Embryonic facial prominence (tissue), 1 donor: ENCODE data around the gene NEK1.
A peak's percentile ranks its signal among the peaks of the same experiment; 100 is the strongest.
"Not testable (repeated sequence)": the region's sequence is repeated elsewhere in the genome, so short reads cannot be mapped to it uniquely, and the experiment has no call there.

Experiments used
- DNase-seq: peaks from one replicate; pipeline ENCODE4 v3.0.0-alpha.2; 2016; ENCODE audit errors: extremely low spot score

The NEK1 gene

DNA sequence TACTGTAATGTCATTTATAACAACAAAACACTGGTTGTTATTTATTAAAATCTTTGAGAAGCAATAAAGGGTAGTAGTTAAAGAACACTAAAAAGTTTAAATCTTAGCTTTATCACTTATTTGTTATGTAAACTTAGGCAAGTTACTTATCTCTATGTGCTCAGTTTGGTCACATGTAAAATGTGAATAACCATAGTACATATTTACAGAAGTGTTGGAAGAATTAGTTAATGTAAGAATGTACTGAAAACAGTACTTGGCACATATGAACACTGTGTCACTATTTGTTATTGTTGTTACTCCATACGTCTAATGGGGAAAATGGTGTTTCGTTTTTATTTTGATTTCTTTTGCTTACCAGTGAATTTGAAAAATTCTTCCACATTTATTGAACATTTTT is 9.1 kb downstream of the NEK1 start:
- DNase-seq: no peak

DNA sequence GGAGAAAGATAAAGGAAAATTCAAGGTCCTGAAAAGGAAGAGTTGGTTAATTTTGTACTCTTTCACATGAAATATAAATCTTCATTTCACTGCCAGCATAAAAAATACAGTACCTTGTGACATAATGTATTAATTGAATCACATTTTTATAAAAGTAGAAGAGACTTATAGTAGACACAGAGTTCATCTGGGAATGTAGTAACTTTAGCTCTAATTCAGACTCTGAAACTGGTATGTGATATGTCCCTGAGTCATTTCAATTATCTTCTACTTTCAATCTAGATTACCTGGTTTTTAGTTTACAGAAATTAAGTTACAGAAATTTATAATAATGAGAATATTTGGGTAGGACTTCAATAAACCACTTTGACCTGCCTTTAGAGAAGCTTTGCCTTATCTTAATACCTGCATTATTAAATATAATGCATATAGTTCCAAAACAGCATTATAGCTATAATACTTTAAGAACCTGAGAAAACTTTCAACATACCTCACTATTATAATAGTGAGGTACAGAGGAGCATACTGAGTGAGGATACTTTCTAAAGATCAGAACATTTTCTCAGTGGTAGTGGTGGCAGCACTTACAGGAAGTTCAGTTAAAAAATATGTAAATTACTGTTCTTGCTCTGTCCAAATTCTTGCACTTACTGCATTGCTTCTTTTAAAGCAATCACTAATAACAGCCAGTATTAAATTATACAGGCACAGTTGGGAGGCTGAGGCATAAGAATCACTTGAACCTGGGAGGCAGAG is 11.2 kb downstream of the NEK1 start:
- no peak for DNase-seq

DNA sequence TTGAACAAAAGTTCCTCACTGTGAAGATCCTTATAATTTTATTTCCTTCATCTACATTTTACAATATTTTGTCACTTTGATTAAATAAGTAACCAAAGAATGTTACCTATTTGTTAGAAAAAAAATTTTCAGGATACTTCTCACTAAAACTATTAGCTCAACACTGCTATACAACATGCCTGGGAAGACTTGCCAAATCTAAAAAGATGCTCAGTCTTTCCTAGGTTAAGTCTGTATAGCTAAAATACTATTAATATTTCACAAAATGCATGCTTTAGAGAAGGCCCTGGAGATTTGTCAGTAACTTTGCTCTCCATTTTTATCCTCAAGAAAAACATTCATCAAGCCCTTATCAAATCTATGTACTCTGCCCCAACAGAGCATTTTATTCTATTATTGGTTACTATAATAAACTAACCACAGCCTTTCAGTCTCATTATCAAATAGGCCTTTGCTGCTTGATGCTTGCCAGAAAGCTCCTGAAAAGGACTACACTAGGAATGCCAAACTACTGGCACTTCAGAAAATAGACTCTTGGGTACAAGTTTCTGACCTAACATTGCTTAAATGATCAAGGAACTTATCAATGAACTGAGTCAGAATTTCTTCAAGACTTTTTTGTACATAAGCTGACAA is 17.7 kb downstream of the NEK1 start:
- DNase-seq: no peak

DNA sequence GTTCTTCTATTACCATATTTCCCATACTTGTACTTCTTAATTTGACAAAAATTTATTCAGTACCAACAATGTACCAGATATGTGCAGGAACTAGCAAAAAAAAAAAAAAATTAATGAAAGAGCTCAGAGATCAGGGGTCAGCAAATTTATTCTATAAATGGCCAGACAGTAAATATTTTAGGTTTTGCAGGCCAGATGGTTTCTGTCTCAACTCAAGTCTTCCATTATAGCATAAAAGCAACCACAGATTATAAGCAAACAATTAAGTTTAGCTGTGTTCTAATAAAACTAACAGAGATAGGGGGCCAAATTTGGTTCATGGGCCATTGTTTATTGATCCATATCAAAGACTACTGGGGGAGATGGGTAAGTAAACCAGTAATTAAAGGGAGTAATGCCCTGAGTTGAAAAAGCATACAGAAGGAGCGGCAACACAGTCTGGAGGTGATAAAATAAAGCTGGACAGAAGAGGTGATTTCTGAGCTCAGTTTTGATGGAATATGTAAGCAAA is 19.3 kb downstream of the NEK1 start:
- no peak for DNase-seq

DNA sequence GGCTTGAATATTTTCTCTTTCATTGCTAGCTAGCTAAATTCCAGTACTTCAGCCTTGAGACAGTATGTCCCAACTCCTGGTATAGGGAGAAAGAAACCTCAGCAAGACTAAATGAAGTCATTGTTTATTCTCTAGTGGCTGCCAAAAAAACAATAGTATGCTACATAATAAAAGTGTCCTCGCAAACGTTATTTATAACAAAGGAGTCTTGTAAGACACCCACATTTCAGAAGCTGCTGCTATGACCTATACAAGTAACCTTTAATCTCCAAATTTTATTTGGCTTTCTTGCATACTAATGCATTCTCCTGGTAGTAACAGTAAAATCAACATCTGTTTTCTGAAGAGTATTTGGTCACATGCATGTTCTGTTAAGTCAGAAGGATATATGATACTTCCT is 28.8 kb downstream of the NEK1 start:
- no peak for DNase-seq

DNA sequence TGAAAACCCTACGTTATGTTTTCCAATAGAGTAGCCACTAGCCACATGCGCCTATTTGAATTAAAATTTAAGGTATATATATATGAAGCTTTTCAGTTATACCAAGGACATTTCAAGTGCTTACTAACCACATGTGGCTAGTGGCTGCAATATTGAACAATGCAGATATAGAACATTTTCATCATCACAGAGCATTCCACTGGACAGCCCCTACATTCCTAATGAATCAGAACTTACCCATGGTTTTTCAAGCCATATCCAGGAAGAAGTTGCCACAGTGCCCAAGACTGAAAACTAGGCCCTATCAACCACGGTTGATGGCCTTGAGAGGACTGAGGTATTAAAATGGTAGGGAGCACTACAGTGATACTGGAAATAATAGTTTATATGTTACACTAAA is 29.7 kb downstream of the NEK1 start:
- DNase-seq: no peak

DNA sequence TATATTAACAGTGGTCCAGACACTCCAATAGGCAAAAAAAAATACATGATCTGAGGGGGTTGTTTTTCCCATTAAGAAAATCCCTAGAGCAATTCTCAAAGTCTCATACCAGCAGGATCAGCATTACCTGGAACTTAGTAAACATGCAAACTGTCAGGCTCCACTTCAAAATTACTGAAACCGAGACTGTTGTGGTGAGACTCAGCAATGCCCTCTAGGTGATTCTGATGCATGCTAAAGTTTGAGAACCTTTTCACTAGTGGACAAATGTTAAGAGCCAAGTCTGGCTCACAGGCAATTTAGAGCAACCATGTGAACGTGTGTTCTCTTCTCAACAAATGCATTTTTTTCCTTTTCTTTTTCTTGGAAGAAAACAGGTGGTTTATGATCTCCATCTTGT is 30.2 kb downstream of the NEK1 start:
- no peak for DNase-seq

DNA sequence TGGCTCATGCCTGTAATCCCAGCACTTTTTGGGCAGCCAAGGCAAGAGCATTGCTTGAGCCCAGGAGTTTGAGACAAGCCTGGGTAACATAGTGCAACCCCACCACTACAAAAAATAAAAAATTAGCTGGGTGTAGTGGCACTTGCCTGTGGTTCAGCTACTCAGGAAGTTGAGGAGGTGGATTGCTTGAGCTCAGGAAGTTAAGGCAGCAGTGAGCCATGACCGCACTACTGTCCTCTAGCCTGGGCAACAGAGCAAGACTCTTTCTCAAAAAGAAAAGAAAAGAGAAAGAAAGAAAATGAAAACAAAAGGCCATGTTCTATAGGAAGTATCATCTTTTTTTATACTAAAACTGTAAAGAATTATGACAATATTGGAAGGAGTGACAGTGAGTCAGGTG is 38.5 kb downstream of the NEK1 start:
- no peak for DNase-seq

DNA sequence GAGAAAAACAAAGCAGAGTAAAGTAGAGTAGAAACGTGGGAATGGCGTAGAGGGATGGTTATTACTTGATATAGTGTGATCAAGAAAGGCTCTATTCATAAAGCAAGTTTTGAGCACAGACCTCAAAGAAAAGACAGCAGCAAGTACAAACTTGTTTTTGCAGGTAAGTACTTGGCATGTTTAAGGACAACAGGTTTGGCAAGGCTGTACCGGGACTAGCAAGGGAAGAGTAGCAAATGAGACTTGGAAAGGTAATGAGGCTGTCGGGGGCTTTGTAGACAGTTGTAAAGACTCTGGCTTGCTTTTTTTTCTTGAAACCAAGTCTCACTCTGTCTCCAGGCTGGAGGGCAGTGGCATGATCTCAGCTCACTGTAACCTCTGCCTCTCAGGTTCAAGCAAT is 40.9 kb downstream of the NEK1 start:
- no peak for DNase-seq

DNA sequence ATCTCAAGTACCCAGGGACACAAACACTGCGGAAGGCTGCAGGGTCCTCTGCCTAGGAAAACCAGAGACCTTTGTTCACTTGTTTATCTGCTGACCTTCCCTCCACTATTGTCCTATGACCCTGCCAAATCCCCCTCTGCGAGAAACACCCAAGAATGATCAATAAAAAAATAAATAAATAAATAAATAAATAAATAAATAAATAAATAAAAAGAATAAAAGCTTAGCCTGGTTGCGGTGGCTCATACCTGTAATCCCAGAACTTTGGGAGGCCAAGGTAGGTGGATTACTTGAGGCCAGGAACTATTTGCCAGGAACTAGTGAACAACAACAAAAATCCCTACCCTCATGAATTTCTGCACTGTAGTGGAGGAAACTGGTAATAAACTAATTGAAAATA is 41.4 kb downstream of the NEK1 start:
- not testable (repeated sequence) for DNase-seq

DNA sequence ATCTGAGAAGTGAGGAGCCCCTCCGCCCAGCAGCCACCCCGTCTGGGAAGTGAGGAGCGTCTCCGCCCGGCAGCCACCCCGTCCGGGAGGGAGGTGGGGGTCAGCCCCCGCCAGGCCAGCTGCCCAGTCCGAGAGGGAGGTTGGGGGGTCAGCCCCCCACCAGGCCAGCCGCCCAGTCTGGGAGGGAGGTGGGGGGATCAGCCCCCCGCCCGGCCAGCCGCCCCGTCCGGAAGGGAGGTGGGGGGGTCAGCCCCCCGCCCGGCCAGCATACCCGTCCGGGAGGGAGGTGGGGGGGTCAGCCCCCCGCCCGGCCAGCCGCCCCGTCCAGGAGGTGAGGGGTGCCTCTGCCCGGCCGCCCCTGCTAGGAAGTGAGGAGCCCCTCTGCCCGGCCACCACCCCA is 42.1 kb downstream of the NEK1 start:
- not testable (repeated sequence) for DNase-seq

DNA sequence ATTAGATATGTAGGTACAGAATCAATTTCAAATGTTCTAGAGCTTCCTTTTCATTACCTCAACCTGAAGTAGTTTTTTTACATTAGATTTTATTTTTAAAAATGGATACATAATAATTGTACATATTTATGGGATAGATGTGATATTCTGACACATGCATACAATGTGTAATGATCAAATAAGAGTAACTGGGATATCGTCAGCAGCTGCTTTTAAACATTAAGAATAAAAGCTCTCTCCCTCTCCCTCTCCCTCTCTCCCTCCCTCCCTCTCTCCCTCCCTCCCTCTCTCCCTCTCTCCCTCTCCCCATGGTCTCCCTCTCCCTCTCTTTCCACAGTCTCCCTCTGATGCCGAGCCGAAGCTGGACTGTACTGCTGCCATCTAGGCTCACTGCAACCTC is 43.2 kb downstream of the NEK1 start:
- DNase-seq: not testable (repeated sequence)

DNA sequence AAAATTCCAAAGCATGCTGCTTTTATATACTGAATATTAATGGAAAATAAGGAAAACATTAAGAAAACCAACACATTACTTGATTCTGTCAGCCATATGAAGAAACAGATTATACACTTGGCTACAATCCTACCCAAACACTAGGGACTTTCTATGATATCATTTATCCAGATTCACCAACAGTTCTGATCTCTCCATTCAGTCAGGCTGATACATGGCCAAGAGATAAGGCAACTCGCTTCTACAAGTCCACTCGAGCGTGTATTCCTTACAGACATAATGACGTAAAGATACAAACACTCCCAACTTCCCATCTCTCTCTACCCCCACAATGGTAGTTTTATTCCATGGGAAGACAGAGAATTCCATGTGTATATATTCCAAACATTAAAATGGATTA is 44.5 kb downstream of the NEK1 start:
- no peak for DNase-seq

DNA sequence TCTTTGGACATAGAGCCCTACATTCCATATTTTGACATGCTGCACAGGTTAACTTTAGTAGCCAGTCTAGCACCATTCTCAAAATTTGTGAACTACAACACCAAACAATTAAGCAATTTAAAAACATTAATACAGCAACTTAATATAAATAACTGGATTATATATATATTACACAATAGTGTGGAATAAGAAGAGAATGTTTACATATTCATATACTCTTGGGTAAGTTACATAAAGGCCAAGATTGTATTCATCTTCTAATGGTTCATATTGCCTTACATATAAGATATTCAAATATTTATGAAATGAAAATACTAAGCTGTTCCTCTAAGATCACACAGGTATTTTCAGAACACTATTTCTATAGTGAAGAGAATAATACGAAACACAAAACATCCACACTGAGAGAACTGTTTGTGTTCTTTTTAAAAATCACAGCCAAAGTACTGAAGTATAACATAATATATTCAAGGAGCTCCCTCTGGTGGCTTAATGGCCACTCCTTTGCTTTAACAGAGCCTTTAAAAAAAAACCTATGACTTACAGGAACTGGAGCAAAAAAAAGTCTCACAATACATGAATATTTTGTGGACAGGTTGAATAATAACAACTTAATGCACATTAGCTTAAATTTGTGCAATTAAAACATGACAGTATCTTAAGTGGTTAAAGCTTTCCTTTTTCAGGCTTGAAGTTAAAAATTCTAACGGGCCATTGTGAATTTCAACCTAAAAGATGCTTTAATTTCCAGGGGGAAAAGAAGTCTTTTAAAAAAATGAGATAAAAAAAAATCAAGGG is 46.2 kb downstream of the NEK1 start:
- peak; percentile 65 for DNase-seq

DNA sequence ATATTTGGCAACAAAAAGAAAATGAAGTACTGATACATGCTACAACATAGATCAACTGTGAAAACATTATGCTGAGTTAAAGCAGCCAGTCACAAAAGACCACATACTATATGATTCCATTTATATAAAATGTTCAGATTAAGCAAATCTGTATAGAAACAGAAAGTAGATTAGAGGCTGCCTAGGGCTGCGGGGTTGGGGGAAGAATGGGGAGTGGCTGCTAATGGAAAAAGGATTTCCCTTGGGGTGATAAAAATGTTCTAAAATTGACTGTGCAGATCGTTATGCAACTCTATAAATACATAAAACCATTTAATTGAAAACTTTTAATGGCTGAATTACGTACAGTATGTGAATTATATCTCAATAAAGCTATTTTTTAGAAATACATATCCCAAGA is 46.8 kb downstream of the NEK1 start:
- no peak for DNase-seq

DNA sequence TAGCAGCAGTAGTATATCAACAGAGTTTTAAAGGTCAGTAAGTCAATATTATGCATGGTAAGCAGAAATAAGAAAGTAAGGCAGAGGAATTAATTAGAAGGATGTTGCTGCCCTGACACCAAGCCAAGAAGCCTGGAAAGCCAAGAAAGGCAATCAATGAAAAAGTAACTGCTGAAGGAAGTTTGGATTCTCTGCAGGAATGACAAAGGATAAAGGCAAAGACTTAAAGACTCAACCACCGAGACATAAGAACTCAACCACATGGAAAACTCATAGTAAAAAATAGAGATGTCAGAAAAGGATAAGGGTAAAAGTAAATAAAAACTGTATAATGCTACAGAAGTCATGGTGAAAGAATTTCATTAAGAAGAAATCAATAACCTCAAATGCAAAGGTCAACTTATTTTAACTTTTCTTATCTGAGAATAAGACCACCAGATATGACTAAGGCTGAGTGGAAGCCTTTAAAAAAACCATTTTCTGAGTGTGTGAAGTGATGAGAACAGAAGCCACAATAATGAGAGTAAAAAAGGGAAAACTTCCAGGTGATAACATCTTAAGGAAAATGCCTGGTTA is 55.2 kb downstream of the NEK1 start:
- no peak for DNase-seq

DNA sequence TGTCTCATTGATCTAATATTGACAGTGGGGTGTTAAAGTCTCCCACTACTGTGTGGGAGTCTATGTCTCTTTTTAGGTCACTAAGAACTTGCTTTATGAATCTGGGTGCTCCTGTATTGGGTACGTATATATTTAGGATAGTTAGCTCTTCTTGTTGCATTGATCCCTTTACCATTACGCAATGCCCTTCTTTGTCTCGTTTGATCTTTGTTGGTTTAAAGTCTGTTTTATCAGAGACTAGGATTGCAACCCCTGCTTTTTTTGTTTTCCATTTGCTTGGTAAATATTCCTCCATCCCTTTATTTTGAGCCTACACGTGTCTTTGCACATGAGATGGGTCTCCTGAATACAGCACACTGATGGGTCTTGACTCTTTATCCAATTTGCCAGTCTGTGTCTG is 65.8 kb downstream of the NEK1 start:
- DNase-seq: not testable (repeated sequence)

DNA sequence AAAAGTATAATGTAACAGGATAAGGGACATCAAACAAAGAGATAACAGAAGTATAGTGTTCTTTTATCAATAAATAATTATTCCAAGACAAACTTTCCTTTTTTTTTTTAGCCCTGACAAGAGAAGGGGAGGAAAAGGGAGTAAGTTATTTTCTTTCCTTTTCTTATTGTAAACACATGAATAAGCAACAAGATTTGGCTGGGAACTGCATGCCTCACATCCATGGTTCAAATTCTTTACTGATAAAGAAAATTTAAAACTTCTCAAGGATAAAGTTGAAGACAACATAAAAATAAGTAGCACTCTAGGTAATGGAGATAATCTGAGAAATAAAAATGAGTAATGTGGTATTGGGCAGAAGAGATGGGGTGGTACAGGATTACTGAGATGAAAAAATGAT is 71.6 kb downstream of the NEK1 start:
- no peak for DNase-seq

DNA sequence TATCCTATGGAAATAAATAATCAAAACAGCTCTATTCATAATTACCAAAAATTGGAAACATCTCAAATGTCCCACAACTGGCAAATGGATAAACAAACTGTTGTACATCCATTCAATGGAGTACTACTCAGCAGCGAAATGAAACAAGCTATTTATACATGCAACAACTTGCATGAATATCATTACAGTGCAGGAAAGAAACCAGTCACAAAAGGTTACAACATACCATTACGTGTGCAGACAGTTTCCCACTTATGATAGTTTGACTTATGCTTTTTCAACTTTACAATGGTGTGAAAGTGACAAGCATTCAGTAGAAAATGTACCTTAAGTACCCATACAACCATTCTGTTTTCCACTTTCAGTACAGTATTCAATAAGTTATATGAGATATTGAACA is 82.3 kb downstream of the NEK1 start:
- no peak for DNase-seq

DNA sequence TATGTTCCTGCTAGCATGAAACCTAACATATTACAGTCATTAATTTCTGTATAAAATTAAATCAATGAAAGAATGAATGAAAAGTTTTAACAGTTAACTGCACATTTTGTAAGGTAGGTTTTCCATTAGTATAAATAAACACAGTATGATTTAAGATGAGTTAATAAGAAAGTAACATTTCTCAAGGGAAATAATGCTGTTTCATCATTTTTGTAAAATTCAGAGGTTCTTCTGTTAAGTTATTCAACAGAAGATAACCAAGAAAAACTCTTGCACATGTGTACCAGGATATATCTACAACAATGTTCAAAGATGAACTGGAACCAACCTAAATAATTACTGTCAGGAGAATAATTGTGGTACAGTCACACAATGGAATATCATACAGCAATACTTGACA is 88.6 kb downstream of the NEK1 start:
- no peak for DNase-seq

DNA sequence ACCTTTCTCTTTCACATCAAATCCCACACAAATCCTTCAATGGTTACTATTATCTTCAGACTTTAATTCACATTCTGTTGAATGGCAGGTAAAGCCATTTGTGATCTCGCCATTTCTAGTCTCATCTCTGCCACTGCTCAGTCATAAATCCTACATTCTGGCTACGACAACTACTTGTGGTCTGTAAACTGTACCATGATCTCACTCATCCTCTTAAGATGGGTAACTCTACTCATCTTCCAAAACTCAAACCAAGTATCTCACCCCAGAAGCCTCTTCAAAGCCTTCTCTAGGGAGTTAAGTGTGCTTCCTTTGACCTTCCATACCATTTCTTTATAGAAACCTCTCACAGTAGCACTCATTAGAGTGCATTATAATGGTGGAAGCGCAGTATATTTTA is 101.8 kb downstream of the NEK1 start:
- DNase-seq: no peak

DNA sequence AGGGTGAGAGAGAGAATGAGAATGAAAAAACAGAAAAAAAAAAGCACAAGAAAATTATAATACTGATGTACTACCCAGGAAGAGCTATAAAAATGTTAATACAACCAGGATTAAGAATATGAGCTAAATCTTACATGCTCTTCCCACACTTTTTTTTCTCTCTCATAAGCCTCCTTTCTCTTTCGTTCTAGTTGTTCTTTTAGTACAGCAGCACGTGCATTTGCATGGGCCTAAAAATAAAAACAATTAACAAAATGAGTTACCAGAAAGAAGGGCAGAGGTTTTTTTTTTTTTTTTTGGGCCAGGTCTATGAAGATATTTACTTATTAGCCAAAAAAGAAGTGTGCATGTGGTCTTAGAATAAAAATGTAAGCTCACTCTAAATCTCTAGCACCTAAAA is 105.5 kb downstream of the NEK1 start:
- DNase-seq: no peak
